OCI-LY7 (cell line): Measurements from ENCODE around the gene ALOXE3. TPM values are rescaled to one million over a fixed set of nuclear protein-coding genes. Genes with fewer than 3 reads are reported as not detected.

Experiments used
- BruUV-seq: library from RNA; stranded (reverse); fragments of 400-500 nt; replicated peaks from 2 replicates; lab custom pipeline; 2021; lab: Mats Ljungman, UMichigan
- CTCF ChIA-PET: fragments of 300-600 bp; sonication (Branson Sonifier 250); formaldehyde crosslinking; loops from one replicate; lab custom pipeline; 2022; ENCODE audit warnings: antibody characterized with exemption; ENCODE audit not compliant: unreplicated experiment; lab: Charles Lee
- POLR2A ChIA-PET: fragments of 300-600 bp; sonication (Branson Sonifier 250); formaldehyde crosslinking; loops from one replicate; lab custom pipeline; 2022; ENCODE audit warnings: antibody characterized with exemption; lab: Charles Lee
- DNase-seq: peaks from one replicate; pipeline ENCODE4 v3.0.0-alpha.2; 2015; ENCODE audit warnings: low spot score
- H2AFZ ChIP-seq: fragments of 200-600 bp; sonication (generic), shearing (Covaris generic); 2 replicates; pipeline ENCODE4 v1.6.1; 2014; ENCODE audit warnings: mild to moderate bottlenecking, antibody characterized with exemption, low read length, moderate library complexity
- H3K27ac ChIP-seq: fragments of 200-600 bp; sonication (generic); 2 replicates; pipeline ENCODE4 v1.5.1; 2014; ENCODE audit warnings: mixed run types, low read depth, mild to moderate bottlenecking, moderate library complexity, low read length, inconsistent platforms; ENCODE audit not compliant: poor library complexity, severe bottlenecking
- H3K36me3 ChIP-seq: fragments of 200-600 bp; sonication (generic); 2 replicates; pipeline ENCODE4 v1.6.1; 2014; ENCODE audit warnings: mild to moderate bottlenecking, antibody characterized with exemption, low read length, moderate library complexity, mixed read lengths; ENCODE audit not compliant: insufficient read depth
- H3K4me1 ChIP-seq: fragments of 200-600 bp; sonication (generic); 2 replicates; pipeline ENCODE4 v1.5.1; 2014; ENCODE audit warnings: mild to moderate bottlenecking, low read length; ENCODE audit not compliant: insufficient read depth, poor library complexity, severe bottlenecking
- H3K4me2 ChIP-seq: fragments of 200-600 bp; sonication (generic); 2 replicates; pipeline ENCODE4 v1.6.1; 2014; ENCODE audit warnings: mild to moderate bottlenecking, low read length
- H3K4me3 ChIP-seq: fragments of 200-600 bp; sonication (generic); 2 replicates; pipeline ENCODE4 v1.5.1; 2014; ENCODE audit warnings: mild to moderate bottlenecking, low read depth, low read length; ENCODE audit not compliant: poor library complexity, severe bottlenecking
- H3K79me2 ChIP-seq: fragments of 200-600 bp; sonication (generic); 2 replicates; pipeline ENCODE4 v1.6.1; 2016; ENCODE audit warnings: low read depth, mild to moderate bottlenecking, low read length, moderate library complexity, mixed read lengths; ENCODE audit not compliant: insufficient read depth
- H3K9me2 ChIP-seq: fragments of 200-600 bp; sonication (generic); 2 replicates; pipeline ENCODE4 v1.6.1; 2016; ENCODE audit warnings: mild to moderate bottlenecking, low read length, mixed read lengths; ENCODE audit not compliant: insufficient read depth
- H3K9me3 ChIP-seq: fragments of 200-600 bp; sonication (generic); 2 replicates; pipeline ENCODE4 v1.6.1; 2014; ENCODE audit warnings: mild to moderate bottlenecking, mixed run types, low read length, mixed read lengths
- H4K20me1 ChIP-seq: fragments of 200-600 bp; sonication (generic); 2 replicates; pipeline ENCODE4 v1.6.1; 2014; ENCODE audit warnings: mild to moderate bottlenecking, antibody characterized with exemption, low read length, moderate library complexity, mixed read lengths; ENCODE audit not compliant: insufficient read depth
- CTCF ChIP-seq: fragments of 200-600 bp; sonication (generic); conservative IDR thresholded peaks from 2 replicates; pipeline ENCODE4 v1.5.1; 2014; ENCODE audit warnings: mild to moderate bottlenecking, antibody characterized with exemption, low read length, moderate library complexity, mixed read lengths
- EZH2phosphoT487 ChIP-seq: fragments of 200-600 bp; sonication (generic); IDR thresholded peaks from 2 replicates; pipeline ENCODE4 v1.6.1; 2018; ENCODE audit warnings: low read depth, borderline replicate concordance, mild to moderate bottlenecking, mixed run types, antibody characterized with exemption, low read length, moderate library complexity, mixed read lengths
- intact Hi-C: fragments of 100-400 bp; cut with micrococcal nuclease; formaldehyde crosslinking; loops from one replicate; pipeline ENCODE4 v1.10.0; 2022; ENCODE audit not compliant: unreplicated experiment
- total RNA-seq, 2 experiments: library from RNA; depleted of rRNA in 1 of 2; stranded (reverse); fragments of >200 nt in 1 of 2; shearing (Covaris generic) in 1 of 2; gene quantifications; 2 replicates each; pipeline ENCODE4 v1.2.3, GENCODE V29; 2014 to 2022

Gene ALOXE3
- total RNA-seq, 2 experiments from 2014 or later = 0.10 TPM; not detected in 1

- ChIA-PET CTCF (interaction anchor here (1.3 kb wide), 1 partner anchor 15 kb away, joined by 5 read pairs; no protein-coding TSS in a partner anchor), POLR2A (interaction anchor here (1.0 kb wide), 1 partner anchor 14 kb away, joined by 3 read pairs; no protein-coding TSS in a partner anchor)
- Histone ChIP-seq H4K20me1 (no peaks in the 10 kb centered on the region), H2AFZ (no peak overlapping the region), H3K4me2 (peak overlapping the region; percentile 52; the same call in 1 of the 2 replicates), H3K79me2 (peaks cover 14% of the 10 kb centered on the region; the same call in 1 of the 2 replicates), H3K36me3 (peaks cover 27% of the 10 kb centered on the region), H3K4me3 (no peak overlapping the region), H3K9me2 (no peaks in the 10 kb centered on the region), H3K9me3 (no peaks in the 10 kb centered on the region), H3K27ac (no peak overlapping the region), H3K4me1 (peaks cover 58% of the 10 kb centered on the region)
- no peak for TF ChIP-seq EZH2phosphoT487
- no peak; the same call in 1 of the 2 replicates for TF ChIP-seq CTCF
- no peak for DNase-seq
- BruUV-seq = no TSS peak
- intact Hi-C loops = loop anchor here (10.0 kb wide), 1 partner anchor 324 kb away; the partner anchor contains the start of gene KDM6B
Measured at GRCh38 chr17:8159032-8159400, 40.7 kb upstream of the ALOXE3 start.

- Histone ChIP-seq H3K4me2 (peak overlapping the region; percentile 52), H3K36me3 (peaks cover 27% of the 10 kb centered on the region), H4K20me1 (no peaks in the 10 kb centered on the region), H3K9me3 (no peaks in the 10 kb centered on the region), H3K4me1 (peaks cover 58% of the 10 kb centered on the region), H3K27ac (peak overlapping the region; percentile 32), H3K79me2 (peaks cover 14% of the 10 kb centered on the region; the same call in 1 of the 2 replicates), H3K9me2 (no peaks in the 10 kb centered on the region), H2AFZ (no peak overlapping the region), H3K4me3 (peak overlapping the region; percentile 4)
- no TSS peak for BruUV-seq
- intact Hi-C loops = loop anchor here (10.0 kb wide), 1 partner anchor 324 kb away; the partner anchor contains the start of gene KDM6B
- TF ChIP-seq EZH2phosphoT487 = no peak
- TF ChIP-seq CTCF = peak; percentile 91
- ChIA-PET CTCF (interaction anchor here (1.3 kb wide), 1 partner anchor 15 kb away, joined by 5 read pairs; no protein-coding TSS in a partner anchor), POLR2A (interaction anchor here (1.0 kb wide), 1 partner anchor 15 kb away, joined by 3 read pairs; no protein-coding TSS in a partner anchor)
- peak; percentile 86 for DNase-seq
Measured at GRCh38 chr17:8158267-8159031, 40.1 kb upstream of the ALOXE3 start.
